AG04450 (cell line): Measurements from ENCODE around the gene ENOX1. TPM values are rescaled to one million over a fixed set of nuclear protein-coding genes. Genes with fewer than 3 reads are reported as not detected.
"Not testable (repeated sequence)": the region's sequence is repeated elsewhere in the genome, so short reads cannot be mapped to it uniquely, and the experiment has no call there.

Experiments
- CTCF ChIA-PET: fragments of 300-600, 350-600 bp; formaldehyde crosslinking; extraction: SDS; loops from one replicate; lab custom pipeline; 2022; ENCODE audit warnings: antibody characterized with exemption, inconsistent platforms; lab: Charles Lee
- POLR2A ChIA-PET: fragments of 350-600 bp; formaldehyde crosslinking; extraction: SDS; loops from one replicate; lab custom pipeline; 2021; ENCODE audit warnings: antibody characterized with exemption, inconsistent platforms; lab: Yijun Ruan, JAX
- DNase-seq: peaks from one replicate; pipeline ENCODE4 v3.0.0-alpha.2; 2011; ENCODE audit warnings: low read depth, low spot score
- H3K27ac ChIP-seq: one replicate; pipeline ENCODE4 v1.5.1; 2012; ENCODE audit warnings: low read depth, low read length, control low read depth
- H3K27me3 ChIP-seq: one replicate; pipeline ENCODE4 v1.6.0; 2012; ENCODE audit warnings: low read length; ENCODE audit not compliant: control insufficient read depth, insufficient read depth
- H3K4me3 ChIP-seq: 2 replicates; pipeline ENCODE4 v1.5.1; 2011; ENCODE audit warnings: mild to moderate bottlenecking, low read depth, low read length, control low read depth
- H3K9me3 ChIP-seq: 2 replicates; pipeline ENCODE4 v1.5.1; 2012; ENCODE audit warnings: low read length; ENCODE audit not compliant: control insufficient read depth, insufficient read depth
- polyA plus RNA-seq: library from polyadenylated mRNA; depleted of rRNA; stranded (reverse); fragments of >200 nt; gene quantifications from 2 replicates; pipeline ENCODE4 v1.2.3, GENCODE V29; 2011
- TF ChIP-seq, protein P1 (sequence below): IDR thresholded peaks from 2 replicates; pipeline ENCODE4 v1.5.1; 2011; ENCODE audit warnings: low read depth, low read length, control low read depth, inconsistent platforms

Gene ENOX1
- polyA plus RNA-seq, 1 experiment, result 3.9 TPM

DNA sequence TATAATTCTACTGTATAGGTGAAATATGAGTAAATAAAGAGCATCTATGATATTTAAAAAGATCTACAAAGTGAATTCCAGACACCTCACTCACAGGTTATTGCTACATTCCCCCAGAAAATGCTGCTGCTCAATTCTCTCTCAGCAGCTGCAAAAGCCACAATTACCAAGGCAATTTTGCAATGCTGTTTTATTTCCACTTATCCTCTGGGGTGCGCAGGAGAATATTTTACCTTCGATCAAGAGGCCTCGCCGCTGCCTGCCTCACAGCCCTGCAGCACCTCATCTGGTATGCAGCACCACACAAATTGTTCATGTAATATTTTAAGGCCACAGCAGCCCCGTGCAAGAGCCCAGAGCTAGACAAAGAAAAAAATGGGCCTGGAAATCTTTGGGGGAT is 430.2 kb downstream of the ENOX1 start:
- ChIA-PET POLR2A (no interaction called here), CTCF (no interaction called here)
- Histone ChIP-seq H3K27me3 (no peaks in the 10 kb centered on the region), H3K4me3 (no peak overlapping the region), H3K27ac (no peak overlapping the region), H3K9me3 (no peaks in the 10 kb centered on the region)
- DNase-seq, result no peak
- TF ChIP-seq, protein P1, sequence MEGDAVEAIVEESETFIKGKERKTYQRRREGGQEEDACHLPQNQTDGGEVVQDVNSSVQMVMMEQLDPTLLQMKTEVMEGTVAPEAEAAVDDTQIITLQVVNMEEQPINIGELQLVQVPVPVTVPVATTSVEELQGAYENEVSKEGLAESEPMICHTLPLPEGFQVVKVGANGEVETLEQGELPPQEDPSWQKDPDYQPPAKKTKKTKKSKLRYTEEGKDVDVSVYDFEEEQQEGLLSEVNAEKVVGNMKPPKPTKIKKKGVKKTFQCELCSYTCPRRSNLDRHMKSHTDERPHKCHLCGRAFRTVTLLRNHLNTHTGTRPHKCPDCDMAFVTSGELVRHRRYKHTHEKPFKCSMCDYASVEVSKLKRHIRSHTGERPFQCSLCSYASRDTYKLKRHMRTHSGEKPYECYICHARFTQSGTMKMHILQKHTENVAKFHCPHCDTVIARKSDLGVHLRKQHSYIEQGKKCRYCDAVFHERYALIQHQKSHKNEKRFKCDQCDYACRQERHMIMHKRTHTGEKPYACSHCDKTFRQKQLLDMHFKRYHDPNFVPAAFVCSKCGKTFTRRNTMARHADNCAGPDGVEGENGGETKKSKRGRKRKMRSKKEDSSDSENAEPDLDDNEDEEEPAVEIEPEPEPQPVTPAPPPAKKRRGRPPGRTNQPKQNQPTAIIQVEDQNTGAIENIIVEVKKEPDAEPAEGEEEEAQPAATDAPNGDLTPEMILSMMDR, result no peak

DNA sequence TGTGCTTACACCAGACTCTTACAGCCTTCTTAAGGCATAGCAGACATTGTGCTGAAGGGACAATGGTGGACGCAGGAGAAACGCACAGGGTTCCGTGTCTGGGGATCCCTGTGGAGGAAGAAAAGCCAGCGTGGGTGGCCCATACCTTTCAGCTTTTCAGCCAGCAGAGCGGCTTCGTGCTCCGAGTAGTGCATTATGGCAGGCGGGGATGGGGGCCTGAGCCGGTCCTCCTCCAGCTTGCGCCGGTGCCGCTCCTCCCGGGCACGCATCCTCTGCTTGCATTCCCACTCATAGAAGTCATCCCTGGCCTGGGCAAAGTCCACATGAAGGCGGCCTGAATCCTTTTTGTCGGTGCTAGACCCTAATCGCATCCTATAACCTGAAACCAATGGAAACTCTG is 431.0 kb downstream of the ENOX1 start:
- Histone ChIP-seq H3K27ac (no peak overlapping the region), H3K9me3 (no peaks in the 10 kb centered on the region), H3K4me3 (no peak overlapping the region), H3K27me3 (no peaks in the 10 kb centered on the region)
- DNase-seq, result no peak
- CTCF ChIA-PET, result no interaction called here
- POLR2A ChIA-PET, result no interaction called here
- TF ChIP-seq, protein P1, result no peak

DNA sequence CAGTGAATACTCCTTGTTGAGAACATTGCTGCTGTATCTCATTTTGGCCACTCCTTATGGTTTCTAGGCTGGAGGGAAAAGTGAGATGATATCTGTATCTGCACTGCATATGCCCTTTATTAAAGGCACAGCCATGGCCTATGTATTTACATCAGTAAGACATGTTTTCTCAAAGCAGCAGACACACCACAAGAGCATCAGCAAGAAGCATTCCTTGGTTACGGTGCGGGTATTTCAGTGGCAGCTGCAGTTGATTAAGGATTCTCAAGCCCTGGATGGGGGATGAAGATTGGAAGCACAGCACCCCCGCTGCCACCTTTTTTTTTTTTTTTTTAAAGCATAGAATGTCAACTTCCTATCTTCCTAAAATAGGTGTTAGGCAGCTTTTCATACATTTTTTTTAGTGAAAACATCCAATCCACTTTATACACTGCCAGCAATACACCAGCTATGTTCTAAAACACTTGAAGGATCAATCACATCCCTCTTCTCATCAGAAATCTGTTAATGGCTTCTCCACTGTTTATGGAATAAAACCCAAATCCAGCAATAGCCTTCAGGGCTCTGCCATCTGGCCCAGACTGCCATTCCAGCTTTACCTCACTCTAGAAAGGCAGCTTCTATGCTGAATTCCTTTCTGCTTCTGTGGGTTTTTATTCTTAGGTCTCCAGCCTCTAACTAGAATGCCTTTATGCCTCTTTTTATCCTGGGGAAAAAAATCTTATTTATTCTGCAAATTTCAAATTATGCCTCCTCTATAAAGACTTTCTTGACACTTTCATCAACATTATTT is 432.4 kb downstream of the ENOX1 start:
- TF ChIP-seq, protein P1, result no peak

DNA sequence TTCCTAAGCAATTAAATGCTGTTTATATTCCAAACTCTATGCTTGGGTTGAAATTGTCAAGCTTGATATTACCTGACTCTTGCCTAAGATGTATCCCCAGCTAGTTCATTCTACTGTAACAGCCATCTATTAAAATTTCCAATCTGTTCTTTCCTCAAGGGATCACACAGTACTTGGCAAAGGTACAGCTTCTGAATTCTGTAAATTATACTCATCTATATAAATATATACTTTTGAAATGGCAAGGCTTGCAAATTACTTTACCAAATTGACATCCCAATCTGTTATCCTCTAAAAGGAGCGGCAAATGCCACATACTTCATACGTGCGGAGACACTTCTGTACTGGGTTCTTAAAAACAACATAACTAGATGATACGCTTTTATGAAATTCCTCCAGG is 433.1 kb downstream of the ENOX1 start:
- Histone ChIP-seq H3K9me3 (no peaks in the 10 kb centered on the region), H3K27ac (no peak overlapping the region), H3K27me3 (no peaks in the 10 kb centered on the region), H3K4me3 (no peak overlapping the region)
- CTCF ChIA-PET, result no interaction called here
- no peak for DNase-seq
- TF ChIP-seq, protein P1, result no peak
- POLR2A ChIA-PET, result no interaction called here

More for the DNA sequence above, 432.4 kb downstream of the ENOX1 start:
- no peaks in the 10 kb centered on the region for H3K27me3 ChIP-seq
- ChIA-PET CTCF (no interaction called here), POLR2A (no interaction called here)
- no peak overlapping the region for H3K27ac ChIP-seq
- H3K4me3 ChIP-seq, result no peak overlapping the region
- no peak for DNase-seq
- H3K9me3 ChIP-seq, result no peaks in the 10 kb centered on the region

DNA sequence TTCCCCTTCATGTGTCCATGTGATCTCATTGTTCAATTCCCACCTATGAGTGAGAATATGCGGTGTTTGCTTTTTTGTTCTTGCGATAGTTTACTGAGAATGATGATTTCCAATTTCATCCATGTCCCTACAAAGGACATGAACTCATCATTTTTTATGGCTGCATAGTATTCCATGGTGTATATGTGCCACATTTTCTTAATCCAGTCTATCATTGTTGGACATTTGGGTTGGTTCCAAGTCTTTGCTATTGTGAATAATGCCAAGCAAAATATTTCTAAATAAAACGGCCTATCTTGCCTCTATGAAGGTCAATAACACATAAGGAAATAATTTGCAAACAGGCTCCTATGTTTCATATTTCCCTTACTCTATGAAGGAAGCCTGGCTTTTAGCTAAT is 435.2 kb downstream of the ENOX1 start:
- H3K4me3 ChIP-seq, H3K27ac ChIP-seq, DNase-seq, POLR2A ChIA-PET, H3K27me3 ChIP-seq, H3K9me3 ChIP-seq, CTCF ChIA-PET: not testable (repeated sequence)
